Transverse colon (tissue), 4 donors: ENCODE measurements around the gene SPDYE17. TPM values are rescaled to one million over a fixed set of nuclear protein-coding genes. Genes with fewer than 3 reads are reported as not detected.
"Not testable (repeated sequence)": the region's sequence is repeated elsewhere in the genome, so short reads cannot be mapped to it uniquely, and the experiment has no call there.

ENCODE experiments used
- DNase-seq: peaks from one replicate; pipeline ENCODE4 v3.0.0-alpha.2; 2019
- H3K27ac ChIP-seq, 4 donors: fragments of 200-600 bp; sonication (generic); 2 replicates each; pipeline ENCODE4 v1.5.1; 2016 to 2018; ENCODE audit warnings: inconsistent platforms in 4 of 4
- H3K27me3 ChIP-seq: fragments of 200-600 bp; sonication (generic); 2 replicates; pipeline ENCODE4 v1.5.1; 2017; ENCODE audit warnings: inconsistent platforms
- H3K36me3 ChIP-seq, 4 donors: fragments of 200-600 bp; sonication (generic); 2 replicates each; pipeline ENCODE4 v1.5.1; 2017 to 2019; ENCODE audit warnings: inconsistent platforms in 4 of 4
- H3K4me1 ChIP-seq, 4 donors: fragments of 200-600 bp; sonication (generic); 2 replicates each; pipeline ENCODE4 v1.5.1; 2017 to 2020; ENCODE audit warnings: inconsistent platforms in 4 of 4
- H3K4me3 ChIP-seq, 4 donors: fragments of 200-600 bp; sonication (generic); 1 replicate in 1 of 4; 2 replicates in 3 of 4; pipeline versions ENCODE4 v1.5.1 to v1.6.1; 2017 to 2019; ENCODE audit warnings: inconsistent platforms in 4 of 4
- H3K9me3 ChIP-seq, 2 donors: fragments of 200-600 bp; sonication (generic); 2 replicates each; pipeline ENCODE4 v1.5.1; 2017 to 2019; ENCODE audit warnings: inconsistent platforms in 2 of 2
- WGBS, 2 donors: methylation state at CpG; one replicate each; pipeline ENCODE4 v1.1.5; 2018; ENCODE audit warnings: low coverage in 1 of 2; 5-methylcytosine and 5-hydroxymethylcytosine counted together
- in situ Hi-C, 4 donors: fragments of 200-750 bp; cut with MboI; loops; one replicate each; pipeline versions ENCODE4 v1.15.0 to v1.15.1; 2017; ENCODE audit warnings: low sequenced_read_pairs in 3 of 4, low pct_ligation_motif_present in 1 of 4, low pct_unique_long_range_greater_than_20kb in 1 of 4
- intact Hi-C: fragments of 100-400 bp; cut with DNase I; formaldehyde crosslinking; loops from one replicate; pipeline ENCODE4 v1.15.1; 2023; ENCODE audit warnings: low total_unique reads
- total RNA-seq, 4 donors: library from RNA; depleted of rRNA; stranded (reverse); fragments of >200 nt; gene quantifications; one replicate each; pipeline ENCODE4 v1.1.0, GENCODE V29; 2016

The SPDYE17 gene
- total RNA-seq = not detected

DNA sequence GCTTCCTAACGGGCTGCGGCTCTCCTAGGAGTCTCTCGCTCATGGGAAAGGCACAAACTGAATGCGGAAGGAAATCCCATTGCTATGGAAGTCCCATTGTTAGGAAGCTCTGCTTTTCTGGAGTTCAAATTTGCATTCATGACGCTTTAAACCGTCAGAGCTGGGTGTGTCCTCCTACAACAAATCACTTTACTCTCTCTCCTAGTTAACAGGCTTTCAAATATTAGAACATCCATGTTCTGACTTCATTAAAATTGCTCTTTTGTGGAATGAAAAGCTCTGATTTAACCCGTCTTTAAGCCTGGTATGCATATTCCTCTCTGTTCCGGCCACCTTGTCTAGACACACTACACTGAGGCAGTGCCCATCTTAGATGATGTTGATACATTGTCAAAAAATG is at the start of gene SPDYE17:
Gene SPDYE17 (minus strand): TSS at position 101 of the 400 bp plus-strand sequence. CDS start 1,791 bp downstream, outside the sequence.
- DNase-seq, in situ Hi-C loops, intact Hi-C loops, H3K27me3 ChIP-seq, H3K27ac ChIP-seq, H3K4me1 ChIP-seq, H3K36me3 ChIP-seq, H3K9me3 ChIP-seq, H3K4me3 ChIP-seq: not testable (repeated sequence)
- 87 to 100% methylated on average over 2 to 8 of the region's 8 CpGs for WGBS, 2 donors

- H3K27ac ChIP-seq, H3K27me3 ChIP-seq, H3K9me3 ChIP-seq, DNase-seq, in situ Hi-C loops, intact Hi-C loops, H3K36me3 ChIP-seq, H3K4me3 ChIP-seq, H3K4me1 ChIP-seq: not testable (repeated sequence)
- WGBS, 2 donors = 40% methylated on average over 2 of the region's 2 CpGs; no CpG with 5 or more reads in 1 of the 2 donors
Measured at GRCh38 chr7:77080236-77080635, 48.1 kb upstream of the SPDYE17 start.

- H3K27ac ChIP-seq, H3K9me3 ChIP-seq, H3K4me1 ChIP-seq, intact Hi-C loops, H3K4me3 ChIP-seq, H3K36me3 ChIP-seq, in situ Hi-C loops, DNase-seq, H3K27me3 ChIP-seq: not testable (repeated sequence)
- WGBS, 2 donors = 83% methylated on average over 5 of the region's 5 CpGs; no CpG with 5 or more reads in 1 of the 2 donors
Measured at GRCh38 chr7:77079624-77080023, 47.5 kb upstream of the SPDYE17 start.

DNA sequence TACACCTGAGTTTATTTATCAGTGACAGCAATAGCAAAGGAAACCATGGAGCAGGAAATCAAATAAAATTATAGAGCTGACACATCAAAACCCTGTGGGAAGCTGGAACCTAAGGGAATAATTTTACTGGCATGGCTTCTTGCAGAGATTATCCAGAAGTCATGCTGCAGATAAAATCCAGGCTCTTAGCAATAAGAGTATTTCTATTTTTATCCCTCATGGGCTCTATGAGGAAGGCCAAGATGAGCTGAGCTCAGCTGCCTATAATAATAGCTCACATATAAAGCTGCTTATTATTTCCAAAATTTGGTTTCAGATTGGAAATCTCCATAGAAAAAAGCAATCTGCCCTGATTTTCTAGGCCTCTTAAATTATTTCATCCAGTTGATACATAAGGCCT is 47.0 kb upstream of the SPDYE17 start:
- H3K4me3 ChIP-seq, H3K36me3 ChIP-seq, H3K27ac ChIP-seq, in situ Hi-C loops, H3K27me3 ChIP-seq, H3K9me3 ChIP-seq, DNase-seq, intact Hi-C loops, H3K4me1 ChIP-seq: not testable (repeated sequence)

DNA sequence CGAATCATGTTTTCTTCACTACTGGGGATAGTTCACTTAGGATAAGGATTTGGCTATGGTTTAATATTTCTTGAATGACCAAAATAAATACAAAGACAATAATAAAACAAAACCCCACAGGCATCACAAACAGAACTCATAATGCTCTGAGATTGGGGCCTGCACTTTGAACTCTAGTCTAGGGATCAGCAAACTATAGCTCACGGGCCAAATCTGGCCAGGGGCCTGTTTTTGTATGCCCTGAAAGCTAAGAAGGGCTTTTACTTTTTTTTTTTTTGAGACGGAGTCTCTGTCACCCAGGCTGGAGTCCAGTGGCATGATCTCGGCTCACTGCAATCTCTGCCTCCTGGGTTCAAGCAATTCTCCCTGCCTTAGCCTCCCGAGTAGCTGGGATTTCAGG is 44.9 kb upstream of the SPDYE17 start:
- H3K27ac ChIP-seq, H3K4me3 ChIP-seq, DNase-seq, H3K9me3 ChIP-seq, H3K4me1 ChIP-seq, H3K36me3 ChIP-seq, H3K27me3 ChIP-seq, intact Hi-C loops, in situ Hi-C loops: not testable (repeated sequence)
- 83 to 100% methylated on average over 1 to 5 of the region's 5 CpGs for WGBS, 2 donors

DNA sequence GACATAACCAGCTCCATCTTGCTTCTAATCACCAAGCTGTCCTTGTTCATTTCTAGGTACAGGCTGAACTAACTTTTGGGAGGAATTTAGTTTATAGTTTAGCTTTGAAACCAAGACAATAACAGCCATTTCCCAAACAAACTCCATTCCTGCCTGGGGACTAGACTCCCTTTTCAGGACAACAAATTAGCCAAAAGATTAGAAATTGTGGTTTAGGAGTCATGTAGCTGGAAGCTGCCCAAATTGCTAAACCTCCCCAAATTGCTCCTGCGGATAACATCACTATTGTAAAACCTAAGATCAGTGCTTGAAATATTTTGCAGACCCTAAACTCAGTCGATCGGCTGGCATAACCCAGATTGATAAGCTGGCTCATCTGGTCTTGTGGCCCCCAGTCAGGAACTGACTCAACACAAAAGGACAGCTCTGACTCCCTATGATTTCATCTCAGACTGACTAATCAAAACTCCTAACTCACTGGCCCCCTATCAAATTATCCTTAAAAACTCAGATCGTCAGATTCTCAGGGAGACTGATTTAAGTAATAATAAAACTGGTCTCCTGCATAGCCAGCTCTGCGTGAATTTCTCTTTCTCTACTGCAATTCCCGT is 42.7 kb upstream of the SPDYE17 start:
- H3K4me1 ChIP-seq, H3K36me3 ChIP-seq, intact Hi-C loops, H3K27me3 ChIP-seq, H3K9me3 ChIP-seq, H3K4me3 ChIP-seq, DNase-seq, in situ Hi-C loops, H3K27ac ChIP-seq: not testable (repeated sequence)
- WGBS, 2 donors = 92% methylated on average over 4 of the region's 6 CpGs; no CpG with 5 or more reads in 1 of the 2 donors

DNA sequence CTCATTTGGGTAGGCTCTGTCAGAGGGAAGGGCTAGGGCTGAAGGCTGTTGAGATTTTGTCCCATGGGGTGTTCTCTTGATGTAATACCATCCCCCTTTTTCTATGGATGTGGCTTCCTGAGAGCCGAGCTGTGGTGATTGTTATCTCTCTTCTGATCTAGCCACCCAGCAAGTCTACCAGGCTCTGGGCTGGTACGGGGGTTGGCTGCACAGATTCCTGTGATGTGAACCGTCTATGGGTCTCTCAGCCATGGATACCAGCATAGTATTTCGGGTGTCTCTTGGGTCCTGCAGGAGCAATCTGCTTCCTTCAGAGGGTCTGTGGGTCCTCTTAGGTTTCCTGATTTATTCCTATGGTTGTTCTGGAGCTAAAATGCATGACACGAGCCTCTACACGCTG is 38.9 kb upstream of the SPDYE17 start:
- H3K36me3 ChIP-seq, H3K27me3 ChIP-seq, DNase-seq, H3K4me3 ChIP-seq, H3K27ac ChIP-seq, in situ Hi-C loops, H3K9me3 ChIP-seq, H3K4me1 ChIP-seq, intact Hi-C loops: not testable (repeated sequence)
- WGBS, 2 donors = 91% methylated on average over 5 of the region's 6 CpGs; no CpG with 5 or more reads in 1 of the 2 donors

DNA sequence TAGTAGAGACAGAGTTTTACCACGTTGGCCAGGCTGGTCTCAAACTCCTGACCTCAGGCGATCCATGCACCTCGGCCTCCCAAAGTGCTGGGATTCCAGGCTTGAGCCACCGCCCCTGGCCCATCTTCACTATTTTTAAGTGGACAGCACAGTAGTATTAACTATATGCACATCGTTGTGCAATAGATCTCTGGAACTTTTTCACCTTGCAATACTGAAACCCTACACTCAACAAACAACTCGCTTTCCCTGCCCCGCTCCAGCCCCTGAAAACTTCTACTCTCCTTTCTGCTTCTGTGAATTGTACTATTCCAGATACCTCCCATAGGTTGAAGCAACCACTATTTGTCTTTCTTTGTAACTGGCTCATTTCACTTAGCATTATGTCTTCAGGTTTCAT is 33.7 kb upstream of the SPDYE17 start:
- in situ Hi-C loops, H3K9me3 ChIP-seq, H3K27ac ChIP-seq, H3K36me3 ChIP-seq, DNase-seq, H3K27me3 ChIP-seq, H3K4me1 ChIP-seq, intact Hi-C loops, H3K4me3 ChIP-seq: not testable (repeated sequence)
- WGBS, 2 donors = 85 to 95% methylated on average over 7 of the region's 7 CpGs

DNA sequence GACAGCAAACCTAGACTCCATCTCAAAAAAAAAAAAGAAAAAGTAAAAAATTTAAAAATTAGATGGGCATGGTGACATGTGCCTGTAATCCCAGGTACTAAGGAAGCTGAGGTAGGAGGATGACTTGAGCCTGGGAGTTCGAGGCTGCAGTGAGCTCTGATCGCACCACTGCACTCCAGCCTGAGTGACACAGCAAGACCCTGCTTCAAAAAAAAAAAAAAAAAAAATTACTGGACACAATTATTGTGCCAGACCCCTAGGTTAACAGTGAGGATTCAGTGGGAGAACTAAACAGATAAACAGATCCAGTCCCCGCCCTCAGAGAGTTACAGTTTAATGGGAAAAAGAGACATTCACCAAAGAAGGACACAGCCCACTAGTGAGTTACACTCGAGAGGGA is 31.6 kb upstream of the SPDYE17 start:
- H3K4me3 ChIP-seq, in situ Hi-C loops, intact Hi-C loops, H3K9me3 ChIP-seq, DNase-seq, H3K27ac ChIP-seq, H3K27me3 ChIP-seq, H3K4me1 ChIP-seq, H3K36me3 ChIP-seq: not testable (repeated sequence)
- WGBS, 2 donors = 95 to 100% methylated on average over 2 to 4 of the region's 4 CpGs

DNA sequence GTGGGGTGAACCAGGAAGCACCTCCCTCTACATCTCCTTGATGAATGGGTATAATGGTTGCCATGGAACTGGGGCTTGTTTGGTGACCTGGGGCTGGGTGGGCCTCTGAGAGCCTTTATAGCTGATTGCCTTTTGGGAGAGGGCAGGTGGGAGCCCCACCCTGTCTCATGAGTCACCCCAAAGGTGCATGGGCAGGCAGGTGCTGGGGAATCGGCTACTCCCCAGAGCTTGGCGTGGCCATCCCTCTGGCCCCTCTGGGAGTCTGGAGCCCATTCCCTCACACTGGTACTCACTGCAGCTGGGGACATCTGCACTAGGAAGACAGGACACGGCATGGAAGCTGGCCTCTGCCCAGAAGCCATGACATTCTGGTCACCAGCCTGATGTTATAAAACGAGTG is 30.4 kb upstream of the SPDYE17 start, which contains the start of gene SPDYE18:
Gene SPDYE18 (minus strand): TSS at position 2 of the 400 bp plus-strand sequence. CDS start 2,046 bp downstream, outside the sequence.
- DNase-seq, intact Hi-C loops, H3K4me3 ChIP-seq, H3K9me3 ChIP-seq, H3K27ac ChIP-seq, H3K36me3 ChIP-seq, H3K27me3 ChIP-seq, H3K4me1 ChIP-seq, in situ Hi-C loops: not testable (repeated sequence)
- 89% methylated on average over 4 of the region's 4 CpGs; no CpG with 5 or more reads in 1 of the 2 donors for WGBS, 2 donors

DNA sequence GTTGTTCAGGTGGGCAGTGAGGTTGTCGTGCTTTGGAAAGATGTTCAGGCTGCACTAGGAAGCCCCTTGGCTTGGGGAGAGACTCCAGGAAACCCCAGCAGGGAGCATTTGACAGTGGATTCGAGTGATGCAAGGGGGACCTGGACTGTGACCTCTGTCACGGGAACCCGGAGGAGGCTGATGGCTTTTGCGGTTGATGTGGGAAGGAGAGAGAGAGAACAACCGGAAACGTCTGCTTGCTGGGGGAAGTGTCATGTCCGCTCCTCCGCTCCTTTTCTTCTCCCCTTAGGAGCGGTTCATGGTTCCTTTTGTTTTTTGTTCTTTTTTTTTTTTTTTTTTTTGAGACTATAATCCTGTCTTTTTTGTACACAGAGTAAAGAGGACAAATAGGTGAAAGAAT is 5.8 kb downstream of the SPDYE17 start:
- H3K4me1 ChIP-seq, H3K4me3 ChIP-seq, in situ Hi-C loops, H3K9me3 ChIP-seq, H3K27ac ChIP-seq, intact Hi-C loops, DNase-seq, H3K36me3 ChIP-seq, H3K27me3 ChIP-seq: not testable (repeated sequence)
- WGBS, 2 donors = 96 to 98% methylated on average over 6 to 7 of the region's 10 CpGs
